ACC112 (cell line): ENCODE measurements around the gene REN.

ENCODE experiments used
- H2AFZ ChIP-seq: fragments of 200-600 bp; sonication (generic); one replicate; pipeline ENCODE4 v1.6.0; 2017; ENCODE audit warnings: antibody characterized with exemption, low read length; ENCODE audit not compliant: unreplicated experiment
- H3K27ac ChIP-seq: fragments of 200-600 bp; sonication (generic); 2 replicates; pipeline ENCODE4 v1.5.1; 2014; ENCODE audit warnings: low read depth, mild to moderate bottlenecking, antibody characterized with exemption, low read length, moderate library complexity
- H3K27me3 ChIP-seq: fragments of 200-600 bp; sonication (generic); 2 replicates; pipeline ENCODE4 v1.6.1; 2014; ENCODE audit warnings: mild to moderate bottlenecking, antibody characterized with exemption, low read length, moderate library complexity, mixed read lengths; ENCODE audit not compliant: insufficient read depth
- H3K36me3 ChIP-seq: fragments of 200-600 bp; sonication (generic); 2 replicates; pipeline ENCODE4 v1.6.1; 2016; ENCODE audit warnings: mild to moderate bottlenecking, antibody characterized with exemption, low read length, moderate library complexity, mixed read lengths; ENCODE audit not compliant: insufficient read depth
- H3K4me1 ChIP-seq: fragments of 200-600 bp; sonication (generic); one replicate; pipeline ENCODE4 v1.6.1; 2016; ENCODE audit warnings: low read length, mixed read lengths; ENCODE audit not compliant: insufficient read depth, unreplicated experiment, control insufficient read depth
- H3K4me3 ChIP-seq: fragments of 200-600 bp; sonication (generic); 2 replicates; pipeline ENCODE4 v1.5.1; 2014; ENCODE audit warnings: mild to moderate bottlenecking, low read depth, low read length
- H3K79me2 ChIP-seq: fragments of 200-600 bp; sonication (generic); one replicate; pipeline ENCODE4 v1.6.0; 2016; ENCODE audit warnings: low read length; ENCODE audit not compliant: control insufficient read depth, unreplicated experiment, insufficient read depth

Gene REN

GRCh38 chr1:204116539-204116938 lies 49.6 kb downstream of the REN start:
- Histone ChIP-seq H3K36me3 (0 out of 2 replicates have a peak, but pooled peaks cover 5% of the 10 kb centered on the region), H3K4me1 (peaks cover 16% of the 10 kb centered on the region), H3K27ac (no peak overlapping the region), H3K79me2 (no peaks in the 10 kb centered on the region), H3K27me3 (no peaks in the 10 kb centered on the region), H3K4me3 (no peak overlapping the region), H2AFZ (no peak overlapping the region)

GRCh38 chr1:204115116-204115515 lies 51.0 kb downstream of the REN start:
- Histone ChIP-seq H3K79me2 (no peaks in the 10 kb centered on the region), H3K4me3 (no peak overlapping the region), H3K27me3 (no peaks in the 10 kb centered on the region), H3K4me1 (peaks cover 16% of the 10 kb centered on the region), H2AFZ (no peak overlapping the region), H3K36me3 (0 out of 2 replicates have a peak, but pooled peaks cover 5% of the 10 kb centered on the region), H3K27ac (no peak overlapping the region)

GRCh38 chr1:204114606-204115005 lies 51.5 kb downstream of the REN start:
- H3K79me2 ChIP-seq: no peaks in the 10 kb centered on the region
- H3K27me3 ChIP-seq: no peaks in the 10 kb centered on the region
- no peak overlapping the region for H3K27ac ChIP-seq
- H3K4me1 ChIP-seq: peaks cover 16% of the 10 kb centered on the region
- H3K4me3 ChIP-seq: no peak overlapping the region
- H2AFZ ChIP-seq: no peak overlapping the region
- 0 out of 2 replicates have a peak, but pooled peaks cover 5% of the 10 kb centered on the region for H3K36me3 ChIP-seq

GRCh38 chr1:204113896-204114295 lies 52.2 kb downstream of the REN start:
- H3K27ac ChIP-seq: no peak overlapping the region
- no peak overlapping the region for H2AFZ ChIP-seq
- no peak overlapping the region for H3K4me3 ChIP-seq
- H3K4me1 ChIP-seq: peaks cover 16% of the 10 kb centered on the region
- H3K79me2 ChIP-seq: no peaks in the 10 kb centered on the region
- H3K36me3 ChIP-seq: no peaks in the 10 kb centered on the region
- no peaks in the 10 kb centered on the region for H3K27me3 ChIP-seq

- H3K4me3 ChIP-seq: no peak overlapping the region
- no peaks in the 10 kb centered on the region for H3K27me3 ChIP-seq
- H2AFZ ChIP-seq: no peak overlapping the region
- no peaks in the 10 kb centered on the region for H3K36me3 ChIP-seq
- no peak overlapping the region for H3K27ac ChIP-seq
- peaks cover 16% of the 10 kb centered on the region for H3K4me1 ChIP-seq
- no peaks in the 10 kb centered on the region for H3K79me2 ChIP-seq
Observed at GRCh38 chr1:204112876-204113730, 53.0 kb downstream of the REN start.

GRCh38 chr1:204110894-204111633 lies 55.1 kb downstream of the REN start:
- no peaks in the 10 kb centered on the region for H3K36me3 ChIP-seq
- H2AFZ ChIP-seq: no peak overlapping the region
- H3K27ac ChIP-seq: no peak overlapping the region
- H3K79me2 ChIP-seq: no peaks in the 10 kb centered on the region
- no peaks in the 10 kb centered on the region for H3K27me3 ChIP-seq
- no peak overlapping the region for H3K4me3 ChIP-seq
- peaks cover 16% of the 10 kb centered on the region for H3K4me1 ChIP-seq

GRCh38 chr1:204108312-204109141 lies 57.6 kb downstream of the REN start:
- H3K36me3 ChIP-seq: no peaks in the 10 kb centered on the region
- no peak overlapping the region for H3K27ac ChIP-seq
- peaks cover 6% of the 10 kb centered on the region for H3K79me2 ChIP-seq
- no peaks in the 10 kb centered on the region for H3K27me3 ChIP-seq
- H3K4me1 ChIP-seq: peaks cover 24% of the 10 kb centered on the region
- H2AFZ ChIP-seq: no peak overlapping the region
- H3K4me3 ChIP-seq: no peak overlapping the region

GRCh38 chr1:204107892-204108291 lies 58.2 kb downstream of the REN start:
- H3K79me2 ChIP-seq: peaks cover 8% of the 10 kb centered on the region
- no peak overlapping the region for H3K27ac ChIP-seq
- H3K27me3 ChIP-seq: no peaks in the 10 kb centered on the region
- no peaks in the 10 kb centered on the region for H3K36me3 ChIP-seq
- no peak overlapping the region for H3K4me3 ChIP-seq
- H3K4me1 ChIP-seq: peaks cover 24% of the 10 kb centered on the region
- no peak overlapping the region for H2AFZ ChIP-seq

- Histone ChIP-seq H2AFZ (no peak overlapping the region), H3K79me2 (peaks cover 12% of the 10 kb centered on the region), H3K4me3 (no peak overlapping the region), H3K4me1 (peaks cover 33% of the 10 kb centered on the region), H3K27ac (no peak overlapping the region), H3K27me3 (no peaks in the 10 kb centered on the region), H3K36me3 (no peaks in the 10 kb centered on the region)
Observed at GRCh38 chr1:204106825-204107224, 59.3 kb downstream of the REN start.

GRCh38 chr1:204105131-204105515 lies 61.0 kb downstream of the REN start:
- Histone ChIP-seq H3K79me2 (peaks cover 22% of the 10 kb centered on the region), H3K27me3 (no peaks in the 10 kb centered on the region), H3K4me3 (no peak overlapping the region), H3K4me1 (peaks cover 33% of the 10 kb centered on the region), H3K36me3 (no peaks in the 10 kb centered on the region), H3K27ac (peak overlapping the region; percentile 61), H2AFZ (no peak overlapping the region)
